GM23338 (cell line): ENCODE data around the gene RAB33B. TPM values are rescaled to one million over a fixed set of nuclear protein-coding genes. Genes with fewer than 3 reads are reported as not detected.

Experiments used
- ATAC-seq: fragments of 200-7000 bp; cut with Tn5 transposase; 3 replicates; pipeline ENCODE4 v1.9.1; 2020
- DNase-seq: peaks from one replicate; pipeline ENCODE4 v3.0.0-alpha.2; 2015; ENCODE audit warnings: low spot score
- H2AFZ ChIP-seq: fragments of 200-600 bp; sonication (generic); 2 replicates; pipeline ENCODE4 v1.8.0; 2016; ENCODE audit warnings: antibody characterized with exemption, mild to moderate bottlenecking, moderate library complexity
- H3F3A ChIP-seq: fragments of 200-600 bp; sonication (generic); replicated peaks from 2 replicates; pipeline ENCODE4 v1.8.0; 2017; ENCODE audit warnings: antibody characterized with exemption, mixed run types, low read depth
- H3K27ac ChIP-seq: fragments of 200-600 bp; sonication (generic); 2 replicates; pipeline ENCODE4 v1.6.1; 2016; ENCODE audit warnings: low read depth
- H3K27me3 ChIP-seq: fragments of 200-600 bp; sonication (generic); 2 replicates; pipeline ENCODE4 v1.8.0; 2016; ENCODE audit warnings: mild to moderate bottlenecking, mixed run types, moderate library complexity; ENCODE audit not compliant: insufficient read depth
- H3K36me3 ChIP-seq: fragments of 200-600 bp; sonication (generic); 2 replicates; pipeline ENCODE4 v1.8.0; 2016; ENCODE audit warnings: mild to moderate bottlenecking; ENCODE audit not compliant: insufficient read depth
- H3K4me1 ChIP-seq: fragments of 200-600 bp; sonication (generic); 2 replicates; pipeline ENCODE4 v1.8.0; 2016; ENCODE audit warnings: mild to moderate bottlenecking, moderate library complexity; ENCODE audit not compliant: insufficient read depth
- H3K4me2 ChIP-seq: fragments of 200-600 bp; sonication (generic); 2 replicates; pipeline ENCODE4 v1.7.1; 2017; ENCODE audit warnings: mixed run types
- H3K4me3 ChIP-seq: fragments of 200-600 bp; sonication (generic); 2 replicates; pipeline ENCODE4 v1.6.1; 2016; ENCODE audit warnings: mixed run types
- H3K79me2 ChIP-seq: fragments of 200-600 bp; sonication (generic); replicated peaks from 2 replicates; pipeline ENCODE4 v1.8.0; 2017; ENCODE audit warnings: mild to moderate bottlenecking; ENCODE audit not compliant: insufficient read depth
- H3K9me2 ChIP-seq: fragments of 200-600 bp; sonication (generic); 2 replicates; pipeline ENCODE4 v1.8.0; 2017; ENCODE audit not compliant: insufficient read depth
- H4K20me1 ChIP-seq: fragments of 200-600 bp; sonication (generic); replicated peaks from 2 replicates; pipeline ENCODE4 v1.8.0; 2017; ENCODE audit warnings: mild to moderate bottlenecking; ENCODE audit not compliant: insufficient read depth
- H3K27ac Mint-ChIP-seq: 2 replicates; pipeline ENCODE4 v1.8.0; 2020; ENCODE audit warnings: inconsistent platforms, mild to moderate bottlenecking, moderate library complexity, mixed read lengths
- H3K27me3 Mint-ChIP-seq: 3 replicates; pipeline ENCODE4 v1.8.0; 2022; ENCODE audit warnings: low read depth, mild to moderate bottlenecking, moderate library complexity, mixed read lengths, inconsistent platforms; ENCODE audit not compliant: insufficient read depth, poor library complexity
- H3K36me3 Mint-ChIP-seq: 3 replicates; pipeline ENCODE4 v1.8.0; 2021; ENCODE audit warnings: low read depth, mild to moderate bottlenecking, inconsistent platforms, moderate library complexity, mixed read lengths
- H3K4me1 Mint-ChIP-seq: 3 replicates; pipeline ENCODE4 v1.8.0; 2020; ENCODE audit warnings: mild to moderate bottlenecking, inconsistent platforms, mixed read lengths
- H3K4me3 Mint-ChIP-seq: 3 replicates; pipeline ENCODE4 v1.8.0; 2021; ENCODE audit warnings: moderate library complexity, mild to moderate bottlenecking, inconsistent platforms, mixed read lengths
- H3K9me3 Mint-ChIP-seq: 3 replicates; pipeline ENCODE4 v1.8.0; 2020; ENCODE audit warnings: moderate library complexity, mild to moderate bottlenecking, inconsistent platforms, mixed read lengths
- CREB1 ChIP-seq: fragments of 250-450 bp; sonication (Bioruptor Pico); IDR thresholded peaks from 2 replicates; pipeline ENCODE4 v1.5.0; 2020; ENCODE audit warnings: low read depth, mild to moderate bottlenecking, moderate library complexity
- CTCF ChIP-seq, 2 experiments: fragments of 200-600 bp in 1 of 2; sonication (generic) in 1 of 2; conservative IDR thresholded peaks; 2 replicates each; pipeline versions ENCODE4 v1.5.1 to v1.6.1; 2016 to 2017; ENCODE audit warnings: antibody characterized with exemption in 2 of 2, low read depth in 2 of 2, mild to moderate bottlenecking in 2 of 2, moderate library complexity in 1 of 2
- ETS1 ChIP-seq: IDR thresholded peaks from 2 replicates; pipeline ENCODE4 v1.6.1; 2016; ENCODE audit warnings: antibody characterized with exemption
- EZH2 ChIP-seq: fragments of 200-600 bp; sonication (generic); IDR thresholded peaks from one replicate; pipeline ENCODE4 v1.8.0; 2017; ENCODE audit warnings: antibody characterized with exemption, mild to moderate bottlenecking, low read depth; ENCODE audit not compliant: unreplicated experiment
- EZH2phosphoT487 ChIP-seq: fragments of 200-600 bp; sonication (generic); IDR thresholded peaks from one replicate; pipeline ENCODE4 v1.8.1; 2018; ENCODE audit warnings: antibody characterized with exemption; ENCODE audit not compliant: unreplicated experiment
- JUNB ChIP-seq: IDR thresholded peaks from one replicate; pipeline ENCODE4 v1.6.1; 2016; ENCODE audit warnings: antibody characterized with exemption; ENCODE audit not compliant: unreplicated experiment
- NANOG ChIP-seq: IDR thresholded peaks from 2 replicates; pipeline ENCODE4 v1.6.1; 2016; ENCODE audit warnings: antibody characterized with exemption, borderline replicate concordance
- POLR2AphosphoS5 ChIP-seq: IDR thresholded peaks from 2 replicates; pipeline ENCODE4 v1.6.1; 2016; ENCODE audit warnings: antibody characterized with exemption, low read depth
- REST ChIP-seq: IDR thresholded peaks from one replicate; pipeline ENCODE4 v1.6.1; 2018; ENCODE audit warnings: antibody characterized with exemption; ENCODE audit not compliant: unreplicated experiment
- STAT1 ChIP-seq: IDR thresholded peaks from one replicate; pipeline ENCODE4 v1.6.1; 2016; ENCODE audit warnings: antibody characterized with exemption; ENCODE audit not compliant: unreplicated experiment
- ZNF114 ChIP-seq: fragments of 250-450 bp; sonication (Bioruptor Pico); IDR thresholded peaks from 2 replicates; pipeline ENCODE4 v1.5.0; 2020; ENCODE audit warnings: mild to moderate bottlenecking, moderate library complexity
- ZNF331 ChIP-seq: fragments of 250-450 bp; sonication (Bioruptor Pico); IDR thresholded peaks from 2 replicates; pipeline ENCODE4 v1.5.0; 2020; ENCODE audit warnings: low read depth, mild to moderate bottlenecking, moderate library complexity
- polyA plus RNA-seq: library from polyadenylated mRNA; unstranded; fragments of >200 nt; fragmentation: Nextera tagmentation; extraction: Ambion mirVana; gene quantifications from 2 replicates; pipeline ENCODE4 v1.2.1, GENCODE V29; 2016
- total RNA-seq: library from RNA; depleted of rRNA; stranded (reverse); fragments of >200 nt; shearing (Covaris generic); gene quantifications from 2 replicates; pipeline ENCODE4 v1.2.3, GENCODE V29; 2014

The RAB33B gene
- total and polyA plus RNA-seq, 2 experiments from 2014 or later, result 9.9 to 17.5 TPM

GRCh38 chr4:139455126-139455538 is 1.2 kb downstream of the RAB33B start:
- H3K27ac Mint-ChIP-seq, result no peak overlapping the region
- H3K9me3 Mint-ChIP-seq, result no peaks in the 10 kb centered on the region
- H3K4me1 Mint-ChIP-seq, result peaks cover 59% of the 10 kb centered on the region
- H3K4me1 ChIP-seq, result peaks cover 47% of the 10 kb centered on the region
- H4K20me1 ChIP-seq, result peaks cover 8% of the 10 kb centered on the region; the same call in 1 of the 2 replicates
- H3K36me3 ChIP-seq, result no peaks in the 10 kb centered on the region
- H3K4me3 Mint-ChIP-seq, result peak overlapping the region; percentile 96
- H3F3A ChIP-seq, result peaks cover 7% of the 10 kb centered on the region
- H3K27me3 Mint-ChIP-seq, result peaks cover 10% of the 10 kb centered on the region
- no peaks in the 10 kb centered on the region for H3K9me2 ChIP-seq
- peaks cover 5% of the 10 kb centered on the region; the same call in 2 of the 3 replicates for H3K36me3 Mint-ChIP-seq
- no peak overlapping the region for H3K27ac ChIP-seq
- DNase-seq (no peak), ATAC-seq (no peak)
- TF ChIP-seq STAT1, result no peak
- no peak for TF ChIP-seq NANOG
- peak overlapping the region; percentile 81 for H3K4me2 ChIP-seq
- no peaks in the 10 kb centered on the region for H3K27me3 ChIP-seq
- peak overlapping the region; percentile 95 for H3K4me3 ChIP-seq
- H2AFZ ChIP-seq, result no peak overlapping the region
- H3K79me2 ChIP-seq, result peaks cover 72% of the 10 kb centered on the region

GRCh38 chr4:139457318-139457717 is 3.4 kb downstream of the RAB33B start:
- ATAC-seq (no peak), DNase-seq (no peak)
- Histone ChIP-seq H3K9me2 (no peaks in the 10 kb centered on the region), H3K4me3 (no peak overlapping the region), H4K20me1 (peaks cover 8% of the 10 kb centered on the region; the same call in 1 of the 2 replicates), H3K4me2 (peak overlapping the region; percentile 81; the same call in 1 of the 2 replicates), H3K79me2 (peaks cover 72% of the 10 kb centered on the region), H3K27ac (no peak overlapping the region), H2AFZ (no peak overlapping the region), H3K36me3 (no peaks in the 10 kb centered on the region), H3K4me1 (peaks cover 48% of the 10 kb centered on the region), H3F3A (peaks cover 7% of the 10 kb centered on the region), H3K27me3 (no peaks in the 10 kb centered on the region)
- peak overlapping the region; percentile 38; the same call in 1 of the 2 replicates for H3K27ac Mint-ChIP-seq
- H3K36me3 Mint-ChIP-seq, result peaks cover 2% of the 10 kb centered on the region; the same call in 1 of the 3 replicates
- H3K4me1 Mint-ChIP-seq, result peaks cover 67% of the 10 kb centered on the region
- peaks cover 10% of the 10 kb centered on the region for H3K27me3 Mint-ChIP-seq
- peak overlapping the region; percentile 45; the same call in 2 of the 3 replicates for H3K4me3 Mint-ChIP-seq
- no peaks in the 10 kb centered on the region for H3K9me3 Mint-ChIP-seq
- TF ChIP-seq CREB1 (CRISPR knock-in tag), result no peak
- no peak for TF ChIP-seq JUNB
- TF ChIP-seq ETS1, result no peak
- no peak for TF ChIP-seq POLR2AphosphoS5
- TF ChIP-seq EZH2phosphoT487, result no peak
- no peak for TF ChIP-seq NANOG
- no peak for TF ChIP-seq ZNF331 (CRISPR knock-in tag)
- no peak for TF ChIP-seq CTCF (conservative IDR thresholded peaks at IDR 0.05; ENCODE audit: low read depth in 2 of 2)
- no peak for TF ChIP-seq ZNF114 (CRISPR knock-in tag)
- TF ChIP-seq EZH2, result no peak
- TF ChIP-seq REST, result no peak
